IMR-90 (cell line): Measurements from ENCODE around the gene SLC2A13.

Source experiments
- BHLHE40 ChIP-seq: fragments of 150-350 bp; IDR thresholded peaks from 2 replicates; pipeline ENCODE4 v1.6.1; 2016; ENCODE audit warnings: mild to moderate bottlenecking, low read depth, low read length
- CEBPB ChIP-seq: IDR thresholded peaks from 2 replicates; pipeline ENCODE4 v1.6.1; 2012; ENCODE audit warnings: low read depth, low read length, improper control_type of control experiment
- MAFK ChIP-seq: IDR thresholded peaks from 2 replicates; pipeline ENCODE4 v1.6.1; 2012; ENCODE audit warnings: low read depth, low read length, improper control_type of control experiment
- MAZ ChIP-seq: IDR thresholded peaks from 2 replicates; pipeline ENCODE4 v1.6.1; 2012; ENCODE audit warnings: low read depth, mild to moderate bottlenecking, low read length, improper control_type of control experiment, moderate library complexity, borderline replicate concordance
- MXI1 ChIP-seq: IDR thresholded peaks from 2 replicates; pipeline ENCODE4 v1.6.1; 2012; ENCODE audit warnings: low read depth, mild to moderate bottlenecking, low read length, moderate library complexity, borderline replicate concordance
- POLR2A ChIP-seq: IDR thresholded peaks from 2 replicates; pipeline ENCODE4 v1.6.1; 2012; ENCODE audit warnings: mild to moderate bottlenecking, low read depth, low read length
- RAD21 ChIP-seq: IDR thresholded peaks from 2 replicates; pipeline ENCODE4 v1.6.1; 2012; ENCODE audit warnings: low read length, improper control_type of control experiment
- RCOR1 ChIP-seq: IDR thresholded peaks from 2 replicates; pipeline ENCODE4 v1.6.1; 2012; ENCODE audit warnings: mild to moderate bottlenecking, low read length, improper control_type of control experiment; ENCODE audit not compliant: insufficient replicate concordance
- RFX5 ChIP-seq: IDR thresholded peaks from 2 replicates; pipeline ENCODE4 v1.8.0; 2012; ENCODE audit warnings: low read depth, mild to moderate bottlenecking, low read length, moderate library complexity
- SMC3 ChIP-seq: fragments of 150-350 bp; IDR thresholded peaks from 2 replicates; pipeline ENCODE4 v1.6.1; 2016; ENCODE audit warnings: low read depth, mild to moderate bottlenecking, antibody characterized with exemption, low read length, moderate library complexity
- USF2 ChIP-seq: fragments of 150-350 bp; IDR thresholded peaks from 2 replicates; pipeline ENCODE4 v1.6.1; 2017; ENCODE audit warnings: mild to moderate bottlenecking, antibody characterized with exemption, low read length, low read depth
- TF ChIP-seq, protein P1 (sequence below): conservative IDR thresholded peaks from 2 replicates; pipeline ENCODE4 v1.5.1; 2012; ENCODE audit warnings: mild to moderate bottlenecking, low read depth, low read length, improper control_type of control experiment
- TF ChIP-seq, protein P2 (sequence below): fragments of 150-350 bp; IDR thresholded peaks from 2 replicates; pipeline ENCODE4 v1.6.1; 2016; ENCODE audit warnings: low read depth, mild to moderate bottlenecking, low read length, moderate library complexity, borderline replicate concordance

GRCh38 chr12:39959467-39959866 is 146.4 kb downstream of the SLC2A13 start:
- TF ChIP-seq MAFK = peak; percentile 77
- TF ChIP-seq, protein P1, sequence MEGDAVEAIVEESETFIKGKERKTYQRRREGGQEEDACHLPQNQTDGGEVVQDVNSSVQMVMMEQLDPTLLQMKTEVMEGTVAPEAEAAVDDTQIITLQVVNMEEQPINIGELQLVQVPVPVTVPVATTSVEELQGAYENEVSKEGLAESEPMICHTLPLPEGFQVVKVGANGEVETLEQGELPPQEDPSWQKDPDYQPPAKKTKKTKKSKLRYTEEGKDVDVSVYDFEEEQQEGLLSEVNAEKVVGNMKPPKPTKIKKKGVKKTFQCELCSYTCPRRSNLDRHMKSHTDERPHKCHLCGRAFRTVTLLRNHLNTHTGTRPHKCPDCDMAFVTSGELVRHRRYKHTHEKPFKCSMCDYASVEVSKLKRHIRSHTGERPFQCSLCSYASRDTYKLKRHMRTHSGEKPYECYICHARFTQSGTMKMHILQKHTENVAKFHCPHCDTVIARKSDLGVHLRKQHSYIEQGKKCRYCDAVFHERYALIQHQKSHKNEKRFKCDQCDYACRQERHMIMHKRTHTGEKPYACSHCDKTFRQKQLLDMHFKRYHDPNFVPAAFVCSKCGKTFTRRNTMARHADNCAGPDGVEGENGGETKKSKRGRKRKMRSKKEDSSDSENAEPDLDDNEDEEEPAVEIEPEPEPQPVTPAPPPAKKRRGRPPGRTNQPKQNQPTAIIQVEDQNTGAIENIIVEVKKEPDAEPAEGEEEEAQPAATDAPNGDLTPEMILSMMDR = no peak
- no peak for TF ChIP-seq RFX5
- TF ChIP-seq POLR2A = no peak
- no peak for TF ChIP-seq RAD21
- no peak for TF ChIP-seq MAZ
- TF ChIP-seq CEBPB = no peak
- TF ChIP-seq SMC3 = no peak
- TF ChIP-seq MXI1 = no peak
- TF ChIP-seq RCOR1 = no peak
- no peak for TF ChIP-seq BHLHE40
- TF ChIP-seq, protein P2, sequence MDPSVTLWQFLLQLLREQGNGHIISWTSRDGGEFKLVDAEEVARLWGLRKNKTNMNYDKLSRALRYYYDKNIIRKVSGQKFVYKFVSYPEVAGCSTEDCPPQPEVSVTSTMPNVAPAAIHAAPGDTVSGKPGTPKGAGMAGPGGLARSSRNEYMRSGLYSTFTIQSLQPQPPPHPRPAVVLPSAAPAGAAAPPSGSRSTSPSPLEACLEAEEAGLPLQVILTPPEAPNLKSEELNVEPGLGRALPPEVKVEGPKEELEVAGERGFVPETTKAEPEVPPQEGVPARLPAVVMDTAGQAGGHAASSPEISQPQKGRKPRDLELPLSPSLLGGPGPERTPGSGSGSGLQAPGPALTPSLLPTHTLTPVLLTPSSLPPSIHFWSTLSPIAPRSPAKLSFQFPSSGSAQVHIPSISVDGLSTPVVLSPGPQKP = no peak
- no peak for TF ChIP-seq USF2
